GM13977 (cell line): ENCODE measurements around the gene RTN3.

ENCODE experiments used
- DNase-seq: peaks from one replicate; pipeline ENCODE4 v3.0.0; 2012; ENCODE audit warnings: low spot score
- CTCF ChIP-seq: IDR thresholded peaks from 2 replicates; pipeline ENCODE4 v1.5.1; 2012; ENCODE audit warnings: mild to moderate bottlenecking, control low read depth; ENCODE audit not compliant: insufficient read depth; ENCODE audit errors: extremely low read depth, missing control alignments
- in situ Hi-C: fragments of 300-500 bp; cut with MboI; formaldehyde crosslinking; loops from one replicate; pipeline ENCODE4 v1.12.0; 2022; ENCODE audit warnings: low sequenced_read_pairs, low pct_unique_long_range_greater_than_20kb, mixed read lengths, inconsistent platforms; ENCODE audit not compliant: unreplicated experiment

RTN3 gene

DNA sequence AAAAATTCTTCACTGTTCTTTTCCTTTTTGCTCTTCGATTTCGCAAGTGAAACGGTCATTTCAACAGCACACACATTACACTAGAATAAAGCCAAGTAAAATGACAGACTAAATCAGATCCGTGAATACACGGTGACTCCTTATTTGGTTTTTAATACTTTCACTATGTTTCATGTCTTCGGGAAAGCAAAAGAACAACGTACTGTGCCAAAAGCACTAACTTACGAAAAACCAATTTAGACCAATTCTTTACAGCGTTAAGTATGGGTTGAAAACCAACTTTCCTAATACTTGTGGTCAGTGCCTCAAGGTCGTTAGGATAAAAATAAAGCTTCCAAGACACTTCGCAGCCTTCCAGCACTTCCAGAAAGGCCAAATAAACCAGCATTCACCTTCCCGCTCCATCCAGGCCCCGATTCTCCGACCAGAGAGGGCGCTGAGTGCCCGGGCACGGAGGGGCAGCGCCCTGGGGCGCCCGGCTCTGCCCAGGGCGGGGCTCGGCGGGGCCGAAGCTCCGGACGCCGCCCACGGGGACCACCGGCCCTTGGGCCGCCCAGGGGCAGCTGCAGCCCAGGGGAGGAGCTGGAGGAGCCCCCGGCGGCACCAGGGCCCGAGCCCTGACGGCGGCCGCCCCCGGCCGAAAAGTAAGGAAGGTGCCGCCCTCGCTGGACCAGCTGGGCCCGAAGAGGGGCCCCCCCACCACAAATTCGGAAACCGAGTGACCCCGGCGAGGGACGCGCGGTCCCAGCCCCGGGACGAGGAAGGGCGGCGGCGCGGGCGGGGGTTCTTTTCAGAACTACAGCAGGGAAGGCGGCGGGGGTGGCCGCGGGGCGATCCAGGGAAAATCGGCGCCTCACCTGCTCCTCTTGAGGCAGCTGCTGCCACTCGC, 10.6 kb upstream of the RTN3 start:
- DNase-seq, result peak; percentile 65
- in situ Hi-C loops, result no loop called here
- peak; percentile 46 for TF ChIP-seq CTCF

DNA sequence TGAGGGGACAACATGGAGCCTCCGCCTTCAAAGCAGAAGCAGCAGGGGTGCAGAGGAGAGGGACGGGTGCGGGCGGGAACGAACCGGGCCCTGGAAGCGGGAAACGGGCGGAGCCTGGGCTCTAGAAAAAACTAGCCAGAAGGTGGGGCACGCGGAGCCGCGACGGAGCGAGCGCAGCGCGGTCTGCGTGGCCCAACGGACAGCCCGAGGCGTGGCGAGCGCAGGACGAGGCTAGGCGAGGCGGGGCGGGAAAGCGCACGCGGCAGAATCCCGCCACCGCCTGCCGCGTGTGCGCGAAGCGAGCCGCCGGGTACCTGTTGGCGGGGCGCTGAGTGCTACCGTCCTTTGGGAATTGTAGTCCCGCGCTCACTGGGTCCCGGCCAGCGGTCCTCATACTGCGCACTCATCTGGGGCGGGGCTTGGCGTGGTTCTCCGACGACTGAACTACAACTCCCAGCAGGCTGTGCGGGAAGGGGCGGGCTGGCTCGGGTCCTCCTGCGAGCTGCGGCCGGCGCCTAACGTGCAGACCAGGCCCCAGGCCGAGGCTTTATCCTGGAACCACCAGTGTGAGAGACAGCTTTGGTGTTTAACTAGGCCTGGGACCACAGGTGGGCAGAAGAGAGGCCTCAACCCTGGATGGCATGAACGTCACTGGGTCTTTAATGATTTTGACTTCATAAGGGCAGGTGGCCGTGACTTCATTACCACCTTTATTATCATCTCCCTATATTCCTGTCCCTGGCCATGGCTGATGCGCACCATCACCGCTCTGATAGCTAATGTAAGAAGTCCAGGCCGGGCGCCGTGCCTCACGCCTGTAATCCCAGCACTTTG, 9.8 kb upstream of the RTN3 start, which contains the start of gene ATL3:
TSS of gene ATL3 (minus strand) at position 55 of the 834 bp plus-strand sequence. CDS start at position 14, 41 bp downstream.
- no peak for TF ChIP-seq CTCF
- in situ Hi-C loops, result no loop called here
- peak; percentile 96 for DNase-seq

DNA sequence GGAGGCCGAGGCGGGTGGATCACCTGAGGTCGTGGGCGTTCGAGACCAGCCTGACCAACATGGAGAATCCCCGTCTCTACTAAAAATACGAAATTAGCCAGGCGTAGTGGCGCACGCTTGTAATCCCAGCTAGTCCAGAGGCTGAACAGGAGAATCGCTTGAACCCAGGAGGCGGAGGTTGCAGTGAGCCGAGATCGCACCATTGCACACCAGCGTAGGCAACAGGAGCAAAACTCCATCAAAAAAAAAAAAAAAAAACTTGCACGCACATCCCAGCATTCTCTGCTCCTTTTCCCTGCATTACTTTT, 9.2 kb upstream of the RTN3 start:
- in situ Hi-C loops, result no loop called here
- no peak for DNase-seq
- TF ChIP-seq CTCF, result no peak

GRCh38 chr11:63672936-63673539, 8.3 kb upstream of the RTN3 start:
- in situ Hi-C loops, result no loop called here
- no peak for TF ChIP-seq CTCF
- no peak for DNase-seq

- TF ChIP-seq CTCF, result no peak
- in situ Hi-C loops, result no loop called here
- DNase-seq, result no peak
Observed at GRCh38 chr11:63673579-63673978, 7.7 kb upstream of the RTN3 start.

GRCh38 chr11:63680834-63681320, 423 bp upstream of the RTN3 start:
- DNase-seq, result peak; percentile 42
- TF ChIP-seq CTCF, result no peak
- in situ Hi-C loops, result no loop called here
